ENCODE measurements around the gene APLP2. TPM values are rescaled to one million over a fixed set of nuclear protein-coding genes. Genes with fewer than 3 reads are reported as not detected.

APLP2 gene
- total RNA-seq, 1 donor = 724 TPM

- TF ChIP-seq, protein P1, sequence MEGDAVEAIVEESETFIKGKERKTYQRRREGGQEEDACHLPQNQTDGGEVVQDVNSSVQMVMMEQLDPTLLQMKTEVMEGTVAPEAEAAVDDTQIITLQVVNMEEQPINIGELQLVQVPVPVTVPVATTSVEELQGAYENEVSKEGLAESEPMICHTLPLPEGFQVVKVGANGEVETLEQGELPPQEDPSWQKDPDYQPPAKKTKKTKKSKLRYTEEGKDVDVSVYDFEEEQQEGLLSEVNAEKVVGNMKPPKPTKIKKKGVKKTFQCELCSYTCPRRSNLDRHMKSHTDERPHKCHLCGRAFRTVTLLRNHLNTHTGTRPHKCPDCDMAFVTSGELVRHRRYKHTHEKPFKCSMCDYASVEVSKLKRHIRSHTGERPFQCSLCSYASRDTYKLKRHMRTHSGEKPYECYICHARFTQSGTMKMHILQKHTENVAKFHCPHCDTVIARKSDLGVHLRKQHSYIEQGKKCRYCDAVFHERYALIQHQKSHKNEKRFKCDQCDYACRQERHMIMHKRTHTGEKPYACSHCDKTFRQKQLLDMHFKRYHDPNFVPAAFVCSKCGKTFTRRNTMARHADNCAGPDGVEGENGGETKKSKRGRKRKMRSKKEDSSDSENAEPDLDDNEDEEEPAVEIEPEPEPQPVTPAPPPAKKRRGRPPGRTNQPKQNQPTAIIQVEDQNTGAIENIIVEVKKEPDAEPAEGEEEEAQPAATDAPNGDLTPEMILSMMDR (IDR thresholded peaks at IDR 0.05; ENCODE audit: insufficient read depth, low read length) = no peak
- no peak overlapping the region for H3K4me3 ChIP-seq (ENCODE audit: low read depth, low read length)
- no peak for DNase-seq (ENCODE audit: low read depth)
Observed at GRCh38 chr11:130157101-130157500, 87.4 kb downstream of the APLP2 start.

- TF ChIP-seq, protein P1 (IDR thresholded peaks at IDR 0.05; ENCODE audit: insufficient read depth, low read length) = no peak
- H3K4me3 ChIP-seq (ENCODE audit: low read depth, low read length) = no peak overlapping the region
- no peak for DNase-seq (ENCODE audit: low read depth)
Observed at GRCh38 chr11:130157840-130158239, 88.1 kb downstream of the APLP2 start.

DNA sequence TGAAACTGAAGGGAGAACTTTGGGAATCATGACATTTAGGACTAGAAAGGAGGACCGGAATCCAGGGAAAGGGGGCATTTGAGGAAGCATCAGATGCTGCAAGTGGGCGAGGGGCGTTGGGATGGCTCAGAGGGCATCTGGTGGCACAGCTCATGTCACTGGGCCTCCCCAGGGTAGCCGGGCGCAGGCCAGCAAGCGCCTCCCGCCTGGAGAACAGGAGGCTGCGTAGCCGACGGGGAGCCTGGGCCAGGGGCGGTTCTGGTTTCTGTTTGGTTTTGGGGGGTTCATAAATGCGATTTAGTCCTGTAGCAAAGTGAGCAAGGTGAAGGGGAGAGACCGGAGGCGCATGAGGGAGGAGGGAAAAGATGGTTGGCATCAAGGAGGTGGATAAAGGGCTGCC, 89.4 kb downstream of the APLP2 start:
- TF ChIP-seq, protein P1 (IDR thresholded peaks at IDR 0.05; ENCODE audit: insufficient read depth, low read length) = no peak
- no peak overlapping the region for H3K4me3 ChIP-seq (ENCODE audit: low read depth, low read length)
- DNase-seq (ENCODE audit: low read depth) = no peak

DNA sequence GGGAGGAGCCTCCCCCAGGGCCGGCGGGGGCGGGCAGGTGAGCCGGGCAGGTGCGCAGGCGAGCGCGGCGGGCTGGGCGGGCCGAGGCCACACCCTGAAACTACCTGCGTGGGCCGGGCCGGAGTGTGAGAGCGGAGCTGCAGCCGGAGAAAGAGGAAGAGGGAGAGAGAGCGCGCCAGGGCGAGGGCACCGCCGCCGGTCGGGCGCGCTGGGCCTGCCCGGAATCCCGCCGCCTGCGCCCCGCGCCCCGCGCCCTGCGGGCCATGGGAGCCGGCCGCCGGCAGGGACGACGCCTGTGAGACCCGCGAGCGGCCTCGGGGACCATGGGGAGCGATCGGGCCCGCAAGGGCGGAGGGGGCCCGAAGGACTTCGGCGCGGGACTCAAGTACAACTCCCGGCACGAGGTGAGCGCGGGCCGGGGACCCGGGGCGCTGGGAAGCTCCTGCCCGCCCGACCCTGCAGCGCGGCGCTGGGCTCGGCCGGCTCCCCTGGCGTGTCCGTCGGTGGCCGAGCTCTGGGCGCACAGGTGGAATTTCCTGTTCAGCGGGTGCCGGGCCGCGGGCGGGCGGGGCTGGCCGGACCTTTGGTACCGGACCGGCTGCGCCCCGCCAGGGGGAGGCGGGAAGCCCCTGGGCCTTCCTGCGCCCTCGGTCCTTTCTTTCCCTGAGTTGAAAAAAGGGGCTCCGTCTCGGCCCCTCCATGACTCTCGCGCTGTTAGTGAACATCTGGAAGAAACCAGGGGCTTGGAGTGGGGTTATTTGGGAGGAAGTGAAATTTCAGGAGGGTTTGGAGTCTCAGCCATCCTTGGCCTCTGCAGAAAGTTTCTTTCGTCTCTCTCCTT, 90.2 kb downstream of the APLP2 start, which contains the start of gene ST14:
Gene ST14 (plus strand): TSS at position 126 of the 841 bp plus-strand sequence. CDS start 198 bp downstream, at position 324.
- no peak within 1 kb of the TSS for H3K4me3 ChIP-seq (ENCODE audit: low read depth, low read length)
- no peak for DNase-seq (ENCODE audit: low read depth)
- TF ChIP-seq, protein P1 (IDR thresholded peaks at IDR 0.05; ENCODE audit: insufficient read depth, low read length) = no peak

DNA sequence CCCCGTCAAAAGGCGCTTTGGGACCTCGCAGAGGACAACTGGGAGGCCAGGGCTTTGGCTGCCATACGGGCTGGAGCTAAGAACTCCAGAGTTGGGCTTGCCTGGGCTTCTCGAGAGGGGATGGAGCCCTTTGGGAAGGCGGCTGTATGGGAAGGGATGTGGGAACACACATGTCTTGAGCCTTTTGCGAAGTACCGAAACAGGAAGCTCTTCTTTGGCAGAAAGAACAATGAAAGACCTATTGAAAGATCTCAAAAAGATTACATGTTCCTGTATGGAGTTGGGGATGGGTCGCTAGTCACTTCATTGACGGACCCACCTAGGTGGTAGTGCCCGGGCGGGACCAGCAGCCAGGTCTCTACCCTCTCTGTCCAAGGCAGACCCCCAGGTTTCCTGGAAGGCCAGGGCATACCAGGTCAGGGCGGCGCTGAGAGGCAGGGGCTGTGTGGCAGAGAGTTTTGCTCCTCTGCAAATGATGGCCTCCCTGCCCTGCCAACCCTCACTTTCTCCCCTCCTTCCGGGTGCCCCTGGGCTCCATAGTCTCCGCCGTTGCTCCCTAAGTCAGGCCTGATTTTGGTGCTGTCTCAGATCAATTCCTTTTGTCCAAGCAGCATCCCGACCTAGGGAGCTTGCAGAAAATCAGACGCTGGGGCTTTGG, 90.9 kb downstream of the APLP2 start:
- TF ChIP-seq, protein P1 (IDR thresholded peaks at IDR 0.05; ENCODE audit: insufficient read depth, low read length) = no peak
- no peak overlapping the region for H3K4me3 ChIP-seq (ENCODE audit: low read depth, low read length)
- DNase-seq (ENCODE audit: low read depth) = no peak

- TF ChIP-seq, protein P1 (IDR thresholded peaks at IDR 0.05; ENCODE audit: insufficient read depth, low read length) = no peak
- DNase-seq (ENCODE audit: low read depth) = peak; percentile 60
Observed at GRCh38 chr11:130161441-130162145, 91.9 kb downstream of the APLP2 start.

More at GRCh38 chr11:130161441-130162145, 91.9 kb downstream of the APLP2 start:
- H3K4me3 ChIP-seq (ENCODE audit: low read depth, low read length) = no peak overlapping the region

Measured in fibroblast of the aortic adventitia (primary cell).